Activated CD8-positive, alpha-beta T cell treated with anti-CD3 and anti-CD28 coated beads, Interleukin-2, amount 10 ng/mL, durations not matched to agents 7 days and 5 days (primary cell): Measurements from ENCODE around the gene GNAT3. TPM values are rescaled to one million over a fixed set of nuclear protein-coding genes. Genes with fewer than 3 reads are reported as not detected.

Experiments used
- total RNA-seq, 2 experiments: library from RNA; stranded (reverse); gene quantifications; one replicate each; pipeline ENCODE4 v1.2.3, GENCODE V29; 2021

GNAT3 gene
- total RNA-seq, 2 experiments from 2014 or later, result not detected

Other genes starting within 250 kb of the GNAT3 start
- gene CD36, start 126.6 kb upstream of the GNAT3 start, total RNA-seq, result not detected